HCT116 (cell line): ENCODE data around the gene GOSR1. TPM values are rescaled to one million over a fixed set of nuclear protein-coding genes. Genes with fewer than 3 reads are reported as not detected.
"Not testable (repeated sequence)": the region's sequence is repeated elsewhere in the genome, so short reads cannot be mapped to it uniquely, and the experiment has no call there.

Experiments used
- ATAC-seq: fragments of 200-7000 bp; cut with Tn5 transposase; 2 replicates; pipeline ENCODE4 v1.9.1; 2020; ENCODE audit warnings: mild to moderate bottlenecking, moderate library complexity
- BruUV-seq: library from RNA; stranded (reverse); fragments of 400-500 nt; replicated peaks from 2 replicates; lab custom pipeline; 2021; lab: Mats Ljungman, UMichigan
- CTCF ChIA-PET: fragments of 300-600 bp; sonication (Branson Sonifier 250); formaldehyde crosslinking; loops from one replicate; lab custom pipeline; 2021; ENCODE audit warnings: antibody characterized with exemption; lab: Charles Lee
- POLR2A ChIA-PET: fragments of 300-600, 350-600 bp; sonication (Branson Sonifier 250); formaldehyde crosslinking; loops from one replicate; lab custom pipeline; 2021; ENCODE audit warnings: antibody characterized with exemption; lab: Charles Lee
- RAD21 ChIA-PET, 2 experiments: fragments of 300-600 bp; sonication (Branson Sonifier 250); formaldehyde crosslinking; loops; one replicate each; lab custom pipeline; 2023; ENCODE audit warnings: low total read pairs in 2 of 2; ENCODE audit not compliant: uncharacterized antibody in 2 of 2, unreplicated experiment in 2 of 2, low non-redundant PET in 1 of 2; lab: Charles Lee
- DNase-seq: peaks from one replicate; pipeline ENCODE4 v3.0.0-alpha.2; 2010; ENCODE audit warnings: low read depth, low spot score
- H2AFZ ChIP-seq: fragments of 200-600 bp; shearing (Covaris generic), sonication (generic); 2 replicates; pipeline ENCODE4 v1.6.1; 2017; ENCODE audit warnings: low read depth, mixed run types, mixed read lengths, antibody characterized with exemption, low read length; ENCODE audit not compliant: poor library complexity, severe bottlenecking
- H3K27ac ChIP-seq: 2 replicates; pipeline ENCODE4 v1.5.1; 2012; ENCODE audit warnings: low read depth, low read length
- H3K27me3 ChIP-seq: fragments of 200-600 bp; sonication (generic); 2 replicates; pipeline ENCODE4 v1.6.1; 2016; ENCODE audit warnings: mixed run types, low read length, mixed read lengths; ENCODE audit not compliant: insufficient read depth
- H3K36me3 ChIP-seq, 2 experiments: fragments of 200-500 bp in 1 of 2; fragments of 200-600 bp in 1 of 2; sonication (Bioruptor generic) in 1 of 2; sonication (generic) in 1 of 2; 2 replicates each; pipeline versions ENCODE4 v1.5.1 to v1.6.1; 2014 to 2016; ENCODE audit warnings: low read length in 2 of 2, inconsistent platforms in 1 of 2, mixed read lengths in 1 of 2, mixed run types in 1 of 2; ENCODE audit not compliant: insufficient read depth in 2 of 2, control insufficient read depth in 1 of 2
- H3K4me1 ChIP-seq, 2 experiments: fragments of 200-600 bp in 1 of 2; sonication (generic) in 1 of 2; 2 replicates each; pipeline versions ENCODE4 v1.5.1 to v1.6.1; 2012 to 2017; ENCODE audit warnings: low read length in 2 of 2, inconsistent platforms in 1 of 2, mild to moderate bottlenecking in 1 of 2, mixed read lengths in 1 of 2, mixed run types in 1 of 2, moderate library complexity in 1 of 2; ENCODE audit not compliant: insufficient read depth in 2 of 2, control insufficient read depth in 1 of 2
- H3K4me2 ChIP-seq: fragments of 200-600 bp; sonication (generic); 2 replicates; pipeline ENCODE4 v1.6.1; 2017; ENCODE audit warnings: mixed run types, low read length, mixed read lengths
- H3K4me3 ChIP-seq, 2 experiments: fragments of 200-600 bp in 1 of 2; sonication (generic) in 1 of 2; replicated peaks in 1 of 2; 2 replicates each; pipeline ENCODE4 v1.5.1; 2011 to 2016; ENCODE audit warnings: low read length in 2 of 2, control low read depth in 1 of 2, low read depth in 1 of 2, mild to moderate bottlenecking in 1 of 2, mixed read lengths in 1 of 2, mixed run types in 1 of 2
- H3K79me2 ChIP-seq: fragments of 200-600 bp; sonication (generic); 2 replicates; pipeline ENCODE4 v1.6.1; 2017; ENCODE audit warnings: mild to moderate bottlenecking, mixed run types, low read length, moderate library complexity, mixed read lengths; ENCODE audit not compliant: insufficient read depth
- H3K9ac ChIP-seq: fragments of 200-600 bp; sonication (generic); 2 replicates; pipeline ENCODE4 v1.6.1; 2016; ENCODE audit warnings: low read length, mixed read lengths
- H3K9me2 ChIP-seq: fragments of 200-600 bp; sonication (generic), shearing (Covaris generic); 2 replicates; pipeline ENCODE4 v1.6.1; 2017; ENCODE audit warnings: mixed run types, mild to moderate bottlenecking, moderate library complexity; ENCODE audit not compliant: insufficient read depth
- H3K9me3 ChIP-seq, 2 experiments: fragments of 200-500 bp in 1 of 2; fragments of 200-600 bp in 1 of 2; sonication (Bioruptor generic) in 1 of 2; sonication (generic) in 1 of 2; 2 replicates each; pipeline ENCODE4 v1.6.1; 2014 to 2017; ENCODE audit warnings: low read length in 2 of 2, mixed read lengths in 2 of 2, inconsistent platforms in 1 of 2, low read depth in 1 of 2, mild to moderate bottlenecking in 1 of 2, mixed run types in 1 of 2, moderate library complexity in 1 of 2; ENCODE audit not compliant: control insufficient read depth in 1 of 2, insufficient read depth in 1 of 2
- H4K20me1 ChIP-seq: fragments of 200-600 bp; sonication (generic), shearing (Covaris generic); 2 replicates; pipeline ENCODE4 v1.6.1; 2017; ENCODE audit warnings: mixed run types, mild to moderate bottlenecking, moderate library complexity; ENCODE audit not compliant: insufficient read depth
- ELF1 ChIP-seq: IDR thresholded peaks from 2 replicates; pipeline ENCODE4 v1.6.1; 2012; ENCODE audit warnings: low read depth, borderline replicate concordance
- SP1 ChIP-seq: IDR thresholded peaks from 2 replicates; pipeline ENCODE4 v1.6.1; 2012; ENCODE audit warnings: low read depth
- intact Hi-C: fragments of 100-400 bp; cut with micrococcal nuclease; formaldehyde crosslinking; loops from 2 replicates; pipeline ENCODE4 v1.10.0; 2022
- total RNA-seq: library from RNA; stranded (reverse); gene quantifications from one replicate; pipeline ENCODE4 v1.2.1, GENCODE V29; 2021; ENCODE audit not compliant: unreplicated experiment

GOSR1 gene
- total RNA-seq, 1 experiment from 2014 or later, result 48.8 TPM

- Histone ChIP-seq H3K9me2 (no peaks in the 10 kb centered on the region), H2AFZ (no peak overlapping the region), H3K9ac (no peak overlapping the region), H3K9me3 (no peaks in the 10 kb centered on the region), H3K4me1 (no peaks in the 10 kb centered on the region), H4K20me1 (no peaks in the 10 kb centered on the region), H3K36me3 (no peaks in the 10 kb centered on the region), H3K4me3 (no peak overlapping the region), H3K27ac (no peak overlapping the region), H3K4me2 (no peak overlapping the region), H3K79me2 (no peaks in the 10 kb centered on the region), H3K27me3 (no peaks in the 10 kb centered on the region)
- no peak for TF ChIP-seq SP1
- TF ChIP-seq ELF1, result no peak
- RAD21 ChIA-PET, result no interaction called here
- intact Hi-C loops, result no loop called here
- DNase-seq (no peak), ATAC-seq (no peak)
- POLR2A ChIA-PET, result no interaction called here
- CTCF ChIA-PET, result no interaction called here
- BruUV-seq, result no TSS peak
Measured at GRCh38 chr17:30571921-30572320, 94.7 kb downstream of the GOSR1 start.

GRCh38 chr17:30572651-30573554 is 95.7 kb downstream of the GOSR1 start:
- RAD21 ChIA-PET, H3K27ac ChIP-seq, ATAC-seq, H3K4me3 ChIP-seq, H3K9me2 ChIP-seq, H3K36me3 ChIP-seq, DNase-seq, H3K27me3 ChIP-seq, intact Hi-C loops, CTCF ChIA-PET, H3K79me2 ChIP-seq, H3K4me1 ChIP-seq, H4K20me1 ChIP-seq, H2AFZ ChIP-seq, H3K9me3 ChIP-seq, POLR2A ChIA-PET, H3K4me2 ChIP-seq, H3K9ac ChIP-seq, BruUV-seq: not testable (repeated sequence)
